A204.1 (cell line): ENCODE measurements around the gene EMILIN1.

ENCODE experiments used
- FAIRE-seq: peaks from 2 replicates; lab custom pipeline; 2012; peaks lifted over from hg19 to GRCh38; lab: Jason Lieb, UNC

EMILIN1 gene

DNA sequence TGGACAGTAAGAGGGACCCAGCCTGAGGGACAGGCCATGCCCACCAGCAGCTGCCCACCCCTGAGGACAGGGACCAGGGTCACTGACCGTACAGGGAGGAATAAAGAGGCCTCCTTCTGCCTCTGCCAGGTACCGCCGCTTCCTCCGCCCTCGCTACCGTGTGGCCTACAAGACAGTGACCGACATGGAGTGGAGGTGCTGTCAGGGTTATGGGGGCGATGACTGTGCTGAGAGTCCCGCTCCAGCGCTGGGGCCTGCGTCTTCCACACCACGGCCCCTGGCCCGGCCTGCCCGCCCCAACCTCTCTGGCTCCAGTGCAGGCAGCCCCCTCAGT is 2.2 kb downstream of the EMILIN1 start:
- FAIRE-seq, result no peak

DNA sequence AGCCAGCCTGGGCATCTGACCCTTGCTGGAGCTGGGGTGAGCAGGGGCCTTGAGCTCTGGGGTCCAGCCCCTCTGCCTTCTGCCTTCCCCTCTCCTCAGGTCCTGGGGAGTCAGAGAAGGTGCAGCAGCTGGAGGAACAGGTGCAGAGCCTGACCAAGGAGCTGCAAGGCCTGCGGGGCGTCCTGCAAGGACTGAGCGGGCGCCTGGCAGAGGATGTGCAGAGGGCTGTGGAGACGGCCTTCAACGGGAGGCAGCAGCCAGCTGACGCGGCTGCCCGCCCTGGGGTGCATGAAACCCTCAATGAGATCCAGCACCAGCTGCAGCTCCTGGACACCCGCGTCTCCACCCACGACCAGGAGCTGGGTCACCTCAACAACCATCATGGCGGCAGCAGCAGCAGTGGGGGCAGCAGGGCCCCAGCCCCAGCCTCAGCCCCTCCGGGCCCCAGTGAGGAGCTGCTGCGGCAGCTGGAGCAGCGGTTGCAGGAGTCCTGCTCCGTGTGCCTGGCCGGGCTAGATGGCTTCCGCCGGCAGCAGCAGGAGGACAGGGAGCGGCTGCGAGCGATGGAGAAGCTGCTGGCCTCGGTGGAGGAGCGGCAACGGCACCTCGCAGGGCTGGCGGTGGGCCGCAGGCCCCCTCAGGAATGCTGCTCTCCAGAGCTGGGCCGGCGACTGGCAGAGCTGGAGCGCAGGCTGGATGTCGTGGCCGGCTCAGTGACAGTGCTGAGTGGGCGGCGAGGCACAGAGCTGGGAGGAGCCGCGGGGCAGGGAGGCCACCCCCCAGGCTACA is 3.8 kb downstream of the EMILIN1 start:
- no peak for FAIRE-seq

DNA sequence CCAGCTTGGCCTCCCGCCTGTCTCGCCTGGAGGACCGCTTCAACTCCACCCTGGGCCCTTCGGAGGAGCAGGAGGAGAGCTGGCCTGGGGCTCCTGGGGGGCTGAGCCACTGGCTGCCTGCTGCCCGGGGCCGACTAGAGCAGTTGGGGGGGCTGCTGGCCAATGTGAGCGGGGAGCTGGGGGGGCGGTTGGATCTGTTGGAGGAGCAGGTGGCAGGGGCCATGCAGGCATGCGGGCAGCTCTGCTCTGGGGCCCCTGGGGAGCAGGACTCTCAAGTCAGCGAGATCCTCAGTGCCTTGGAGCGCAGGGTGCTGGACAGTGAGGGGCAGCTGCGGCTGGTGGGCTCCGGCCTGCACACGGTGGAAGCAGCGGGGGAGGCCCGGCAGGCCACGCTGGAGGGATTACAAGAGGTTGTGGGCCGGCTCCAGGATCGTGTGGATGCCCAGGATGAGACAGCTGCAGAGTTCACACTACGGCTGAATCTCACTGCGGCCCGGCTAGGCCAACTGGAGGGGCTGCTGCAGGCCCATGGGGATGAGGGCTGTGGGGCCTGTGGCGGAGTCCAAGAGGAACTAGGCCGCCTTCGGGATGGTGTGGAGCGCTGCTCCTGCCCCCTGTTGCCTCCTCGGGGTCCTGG is 4.5 kb downstream of the EMILIN1 start:
- no peak for FAIRE-seq

DNA sequence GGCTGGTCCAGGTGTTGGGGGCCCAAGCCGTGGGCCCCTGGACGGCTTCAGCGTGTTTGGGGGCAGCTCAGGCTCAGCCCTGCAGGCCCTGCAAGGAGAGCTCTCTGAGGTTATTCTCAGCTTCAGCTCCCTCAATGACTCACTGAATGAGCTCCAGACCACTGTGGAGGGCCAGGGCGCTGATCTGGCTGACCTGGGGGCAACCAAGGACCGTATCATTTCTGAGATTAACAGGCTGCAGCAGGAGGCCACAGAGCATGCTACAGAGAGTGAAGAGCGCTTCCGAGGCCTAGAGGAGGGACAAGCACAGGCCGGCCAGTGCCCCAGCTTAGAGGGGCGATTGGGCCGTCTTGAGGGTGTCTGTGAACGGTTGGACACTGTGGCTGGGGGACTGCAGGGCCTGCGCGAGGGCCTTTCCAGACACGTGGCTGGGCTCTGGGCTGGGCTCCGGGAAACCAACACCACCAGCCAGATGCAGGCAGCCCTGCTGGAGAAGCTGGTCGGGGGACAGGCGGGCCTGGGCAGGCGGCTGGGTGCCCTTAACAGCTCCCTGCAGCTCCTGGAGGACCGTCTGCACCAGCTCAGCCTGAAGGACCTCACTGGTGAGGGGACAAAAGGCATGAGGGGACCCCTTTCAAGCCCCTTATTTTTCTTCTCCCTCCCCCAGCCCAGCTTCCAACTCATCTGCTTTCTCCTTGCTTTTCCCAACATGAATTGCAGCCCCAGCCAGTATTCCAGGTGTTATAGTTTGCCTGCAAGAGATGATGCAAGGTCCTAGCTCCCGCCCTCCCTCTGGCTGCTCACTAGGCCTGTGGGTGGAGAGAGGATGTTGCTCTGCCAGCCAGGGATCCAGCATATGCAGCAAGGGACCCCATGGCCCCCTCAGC is 5.2 kb downstream of the EMILIN1 start:
- FAIRE-seq, result no peak

DNA sequence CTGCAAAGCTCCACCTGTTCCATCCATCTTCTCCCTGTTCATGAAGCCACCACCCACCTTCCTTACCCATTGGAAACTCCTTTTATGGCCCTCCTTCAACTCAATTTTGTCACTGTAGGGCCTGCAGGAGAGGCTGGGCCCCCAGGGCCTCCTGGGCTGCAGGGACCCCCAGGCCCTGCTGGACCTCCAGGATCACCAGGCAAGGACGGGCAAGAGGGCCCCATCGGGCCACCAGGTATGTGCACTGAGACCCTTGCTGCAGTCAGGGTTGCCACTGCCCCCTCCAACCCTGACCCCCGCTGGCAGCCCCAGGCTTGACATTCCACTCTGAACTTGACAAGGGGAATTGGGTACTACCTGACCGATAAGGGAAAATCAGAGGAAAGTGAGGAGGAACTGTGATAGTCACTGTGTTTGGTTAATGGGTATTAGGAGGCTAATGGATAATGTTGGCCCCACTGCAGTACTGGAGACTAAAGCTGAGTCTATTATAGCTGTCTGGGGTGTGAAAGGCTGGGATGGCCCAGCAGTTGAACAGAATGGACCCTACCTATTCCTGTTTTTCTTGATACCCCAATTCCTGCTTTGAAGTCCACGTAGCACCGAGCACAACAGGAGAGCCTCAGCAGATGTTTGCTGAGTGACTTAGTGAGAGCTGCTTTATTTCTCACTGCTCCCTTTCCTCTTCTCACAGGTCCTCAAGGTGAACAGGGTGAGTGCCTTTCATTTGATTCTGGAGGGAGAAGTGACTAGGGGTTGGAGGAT is 6.1 kb downstream of the EMILIN1 start:
- FAIRE-seq, result no peak

DNA sequence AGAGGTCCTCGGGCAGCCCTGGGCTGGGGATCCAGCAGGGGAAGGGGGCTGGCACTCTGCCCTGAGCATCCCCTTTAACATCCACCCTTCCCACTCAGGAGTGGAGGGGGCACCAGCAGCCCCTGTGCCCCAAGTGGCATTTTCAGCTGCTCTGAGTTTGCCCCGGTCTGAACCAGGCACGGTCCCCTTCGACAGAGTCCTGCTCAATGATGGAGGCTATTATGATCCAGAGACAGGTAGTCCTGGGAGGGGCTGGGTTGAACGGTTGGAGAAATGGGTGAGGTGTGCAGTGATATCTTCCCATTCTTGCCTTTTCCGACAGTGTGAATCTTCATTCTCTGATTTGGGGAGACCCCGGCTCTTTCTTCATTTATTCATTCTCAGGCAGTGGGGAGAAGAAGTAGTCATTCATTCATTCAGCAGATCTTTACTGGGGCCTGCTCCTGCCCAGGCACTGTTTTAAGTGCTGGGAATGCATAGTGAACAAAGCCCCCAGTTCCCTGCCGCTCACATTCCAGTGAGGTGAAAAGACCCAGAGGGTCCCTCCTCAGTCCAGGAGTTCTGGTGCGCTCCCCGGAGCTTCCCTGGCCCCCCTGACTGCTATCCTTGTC is 6.8 kb downstream of the EMILIN1 start:
- no peak for FAIRE-seq

DNA sequence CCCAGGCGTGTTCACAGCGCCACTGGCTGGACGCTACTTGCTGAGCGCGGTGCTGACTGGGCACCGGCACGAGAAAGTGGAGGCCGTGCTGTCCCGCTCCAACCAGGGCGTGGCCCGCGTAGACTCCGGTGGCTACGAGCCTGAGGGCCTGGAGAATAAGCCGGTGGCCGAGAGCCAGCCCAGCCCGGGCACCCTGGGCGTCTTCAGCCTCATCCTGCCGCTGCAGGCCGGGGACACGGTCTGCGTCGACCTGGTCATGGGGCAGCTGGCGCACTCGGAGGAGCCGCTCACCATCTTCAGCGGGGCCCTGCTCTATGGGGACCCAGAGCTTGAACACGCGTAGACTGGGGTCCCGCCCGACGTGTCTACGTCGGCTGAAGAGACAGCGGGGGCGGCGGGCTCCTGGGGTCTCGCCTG is 7.3 kb downstream of the EMILIN1 start:
- FAIRE-seq, result no peak

DNA sequence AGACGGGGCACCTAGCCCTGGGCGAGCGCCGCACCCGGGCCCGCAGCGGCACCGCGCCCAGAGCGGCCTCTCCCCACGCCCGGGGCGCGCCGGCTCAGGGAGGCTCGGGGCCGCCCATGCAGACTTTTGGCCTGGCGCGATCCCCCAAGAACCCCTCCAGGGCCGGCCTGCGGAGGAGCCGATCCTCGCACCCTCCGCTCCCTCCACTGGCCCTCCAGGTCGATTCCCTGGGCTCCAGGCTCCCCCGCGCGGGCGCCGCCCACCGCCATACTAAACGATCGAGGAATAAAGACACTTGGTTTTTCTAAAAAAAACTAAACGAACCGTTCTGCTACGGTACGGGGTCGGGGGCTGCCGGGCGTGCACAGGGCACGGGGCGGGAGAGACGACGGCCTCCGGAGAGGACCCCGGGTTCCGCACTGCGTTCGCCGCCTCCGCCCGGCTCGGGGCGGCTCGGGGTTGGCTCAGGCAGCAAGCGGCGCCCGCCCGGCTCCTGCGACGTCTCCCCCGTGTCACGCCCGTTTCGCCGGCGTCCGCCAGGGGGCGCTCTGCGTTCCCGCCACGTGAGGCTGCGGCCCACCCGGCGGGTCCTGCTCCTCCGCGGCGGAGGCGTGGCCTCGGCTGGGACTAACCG is 7.8 kb downstream of the EMILIN1 start:
- FAIRE-seq, result no peak

DNA sequence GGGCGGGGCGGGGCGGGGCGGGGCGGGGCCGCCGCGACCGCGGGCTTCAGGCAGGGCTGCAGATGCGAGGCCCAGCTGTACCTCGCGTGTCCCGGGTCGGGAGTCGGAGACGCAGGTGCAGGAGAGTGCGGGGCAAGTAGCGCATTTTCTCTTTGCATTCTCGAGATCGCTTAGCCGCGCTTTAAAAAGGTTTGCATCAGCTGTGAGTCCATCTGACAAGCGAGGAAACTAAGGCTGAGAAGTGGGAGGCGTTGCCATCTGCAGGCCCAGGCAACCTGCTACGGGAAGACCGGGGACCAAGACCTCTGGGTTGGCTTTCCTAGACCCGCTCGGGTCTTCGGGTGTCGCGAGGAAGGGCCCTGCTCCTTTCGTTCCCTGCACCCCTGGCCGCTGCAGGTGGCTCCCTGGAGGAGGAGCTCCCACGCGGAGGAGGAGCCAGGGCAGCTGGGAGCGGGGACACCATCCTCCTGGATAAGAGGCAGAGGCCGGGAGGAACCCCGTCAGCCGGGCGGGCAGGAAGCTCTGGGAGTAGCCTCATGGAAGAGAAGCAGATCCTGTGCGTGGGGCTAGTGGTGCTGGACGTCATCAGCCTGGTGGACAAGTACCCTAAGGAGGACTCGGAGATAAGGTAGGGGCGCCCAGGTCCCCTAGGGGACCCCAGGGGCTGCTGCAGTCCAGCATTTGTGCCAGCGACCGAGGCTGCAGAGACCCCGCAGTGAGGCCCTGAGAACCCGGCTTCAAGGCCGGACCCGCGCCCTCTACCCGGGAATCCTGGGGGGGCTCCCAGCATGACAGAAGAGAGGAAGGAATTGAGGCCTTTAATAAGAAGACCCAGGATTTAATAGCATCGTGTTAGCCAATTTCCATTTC is 8.5 kb downstream of the EMILIN1 start, which contains the start of gene KHK:
KHK (plus strand) TSS at position 49 of the 870 bp plus-strand sequence; CDS start at position 537, 488 bp downstream.
- FAIRE-seq, result no peak

DNA sequence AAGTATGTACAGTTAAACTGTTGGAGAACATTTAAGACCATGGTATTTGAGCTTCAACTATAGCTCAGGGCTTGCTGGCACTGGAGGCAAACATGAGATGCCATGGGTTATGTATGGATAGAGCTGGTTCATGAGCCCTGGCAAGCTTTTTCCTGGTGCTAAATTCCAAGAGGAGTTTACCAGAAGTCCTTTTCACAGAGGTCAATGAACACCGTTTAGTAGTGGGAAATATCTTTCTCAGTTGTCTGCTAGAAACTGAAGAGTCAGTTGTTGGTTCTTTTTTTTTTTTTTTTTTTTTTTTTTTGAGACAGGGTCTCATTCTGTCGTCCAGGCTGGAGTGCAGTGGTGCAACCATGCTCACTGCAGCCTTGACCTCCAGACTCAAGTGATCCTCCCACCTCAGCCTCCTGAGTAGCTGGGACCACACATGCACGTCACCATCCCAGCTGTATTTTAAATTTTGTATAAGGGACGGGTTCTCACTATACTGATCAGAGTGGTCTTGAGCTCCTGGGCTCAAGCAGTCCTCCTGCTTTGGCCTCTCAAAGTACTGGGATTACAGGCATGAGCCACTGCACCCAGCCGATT is 9.5 kb downstream of the EMILIN1 start:
- no peak for FAIRE-seq

DNA sequence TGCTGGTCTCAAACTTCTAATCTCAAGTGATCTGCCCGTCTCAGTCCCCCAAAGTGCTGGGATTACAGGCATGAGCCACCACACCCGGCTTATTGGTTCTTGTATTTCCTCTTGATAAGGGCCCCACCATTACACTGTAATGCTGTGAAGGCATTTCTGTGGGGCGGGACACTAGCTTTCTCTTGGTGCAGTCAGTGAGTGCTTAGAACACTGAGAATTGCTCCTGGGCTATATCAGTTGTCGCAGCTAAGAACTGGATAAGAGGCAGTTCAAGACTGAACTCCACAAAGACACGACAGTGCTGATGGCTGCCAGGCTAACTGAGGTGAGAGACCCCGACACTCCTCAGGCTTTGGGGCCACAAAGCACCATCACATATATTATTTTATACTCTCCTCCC is 10.2 kb downstream of the EMILIN1 start:
- FAIRE-seq, result no peak

DNA sequence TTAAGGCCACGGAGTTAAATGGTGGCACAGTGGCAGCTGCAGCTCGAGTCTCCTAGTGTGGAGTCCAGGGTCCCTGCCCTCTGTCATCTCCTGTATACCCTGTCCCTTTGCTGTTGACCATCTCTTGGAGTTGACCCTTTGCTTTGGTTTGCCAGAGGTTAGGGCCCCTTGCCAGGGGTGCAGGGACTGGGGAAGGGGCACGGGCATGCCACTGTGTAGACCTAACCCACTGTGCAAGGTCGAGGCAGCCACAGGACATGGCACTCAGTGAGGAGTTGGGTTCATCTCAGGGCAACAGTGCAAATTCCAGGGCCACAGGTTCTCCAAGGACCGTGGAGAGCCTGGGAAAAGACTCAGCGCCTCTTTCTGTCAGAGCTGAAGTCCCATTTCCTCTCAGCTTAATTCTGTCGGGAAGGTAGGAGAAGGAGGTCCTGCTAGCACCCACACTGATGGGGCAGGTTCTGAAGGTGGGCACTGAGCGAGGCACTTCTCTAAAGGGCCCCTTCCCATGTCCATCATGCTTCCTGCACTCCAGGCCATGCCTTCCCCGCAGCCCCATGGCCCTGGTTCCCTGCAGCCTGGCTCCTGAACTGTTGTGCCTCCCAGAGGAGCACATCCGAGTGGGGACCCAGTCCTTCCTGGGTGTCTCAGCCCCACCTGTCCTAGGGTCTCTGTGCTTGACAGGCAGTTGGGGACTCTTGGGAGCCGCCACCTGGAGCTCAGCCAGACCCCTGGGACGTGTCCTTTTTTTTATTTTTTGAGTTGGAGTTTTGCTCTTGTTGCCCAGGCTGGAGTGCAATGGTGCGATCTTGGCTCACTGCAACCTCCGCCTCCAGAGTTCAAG is 10.9 kb downstream of the EMILIN1 start:
- no peak for FAIRE-seq

DNA sequence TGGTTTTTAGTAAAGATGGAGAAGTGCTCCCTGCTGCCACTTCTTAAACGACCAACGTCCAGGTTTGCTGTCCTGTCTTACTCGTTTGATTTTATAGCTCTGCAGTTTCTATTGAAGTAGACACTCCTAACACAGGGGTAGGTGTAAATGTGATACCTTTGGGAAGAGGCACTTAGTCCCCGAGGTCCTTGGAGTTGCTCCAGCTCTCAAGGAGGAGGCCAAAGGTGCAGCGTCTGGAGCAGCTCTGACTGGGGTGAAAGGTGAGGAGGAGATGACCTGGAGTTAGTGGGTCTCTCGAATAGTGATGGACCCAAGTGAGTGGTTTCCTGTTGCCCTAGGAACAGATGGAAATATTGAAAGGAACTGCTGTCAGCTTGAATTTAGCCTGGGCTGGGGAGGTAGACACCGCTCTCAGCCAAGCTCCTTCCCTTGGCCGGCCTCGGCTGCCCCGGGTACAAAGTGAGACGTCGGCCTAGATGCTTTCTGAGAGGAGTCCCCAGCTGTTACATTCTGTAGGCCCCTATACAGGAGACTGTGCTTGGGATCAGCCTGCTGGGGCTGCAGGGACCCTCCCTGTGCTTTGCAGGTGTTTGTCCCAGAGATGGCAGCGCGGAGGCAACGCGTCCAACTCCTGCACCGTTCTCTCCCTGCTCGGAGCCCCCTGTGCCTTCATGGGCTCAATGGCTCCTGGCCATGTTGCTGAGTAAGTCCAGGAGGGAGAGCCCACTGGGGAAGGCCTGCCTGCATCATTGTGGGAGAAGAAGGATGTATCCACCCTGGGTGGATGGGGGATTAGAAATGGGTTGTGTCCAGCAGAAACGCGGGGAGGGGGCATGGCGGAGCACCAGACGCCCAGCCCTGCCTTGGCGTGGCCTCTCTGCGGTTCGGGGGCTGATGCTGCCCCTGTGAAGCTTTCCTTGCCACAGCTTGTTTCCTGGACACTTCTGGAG is 13.6 kb downstream of the EMILIN1 start:
- FAIRE-seq, result no peak

DNA sequence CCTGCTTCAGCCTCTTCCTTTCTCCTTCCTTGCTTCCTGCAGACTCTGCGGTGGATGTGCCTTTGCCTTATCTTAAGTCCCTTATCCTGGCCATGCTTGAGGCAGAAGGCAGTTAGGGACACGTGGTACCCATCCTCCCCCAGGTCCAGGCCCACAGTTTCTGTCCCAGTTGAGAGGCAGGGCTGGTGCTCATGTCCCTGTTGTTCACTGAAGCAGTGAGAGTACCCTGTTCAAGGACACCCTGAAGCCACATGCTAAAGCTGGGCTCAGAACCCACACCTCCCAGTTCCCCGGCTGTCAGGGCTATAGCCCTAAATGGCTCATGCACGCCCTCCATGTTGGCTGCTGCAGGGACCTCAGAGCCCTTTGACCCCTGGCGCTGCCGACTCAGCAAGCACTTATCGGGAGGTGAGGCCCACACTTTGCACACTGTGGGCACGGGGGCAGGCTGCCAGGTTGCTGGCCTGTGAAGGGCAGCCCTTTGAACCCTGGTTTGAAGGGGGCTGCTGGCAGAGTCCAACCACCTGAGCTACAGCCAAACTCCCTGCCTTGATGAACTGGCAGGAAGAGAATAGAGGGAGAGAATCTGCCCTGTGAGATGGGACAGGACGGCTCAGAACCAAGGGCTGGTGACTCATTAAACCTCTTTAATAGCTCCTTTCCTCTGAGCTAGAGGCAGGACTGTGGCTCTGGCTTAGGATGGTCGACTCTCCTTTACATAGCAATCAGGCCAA is 14.4 kb downstream of the EMILIN1 start:
- FAIRE-seq, result no peak

DNA sequence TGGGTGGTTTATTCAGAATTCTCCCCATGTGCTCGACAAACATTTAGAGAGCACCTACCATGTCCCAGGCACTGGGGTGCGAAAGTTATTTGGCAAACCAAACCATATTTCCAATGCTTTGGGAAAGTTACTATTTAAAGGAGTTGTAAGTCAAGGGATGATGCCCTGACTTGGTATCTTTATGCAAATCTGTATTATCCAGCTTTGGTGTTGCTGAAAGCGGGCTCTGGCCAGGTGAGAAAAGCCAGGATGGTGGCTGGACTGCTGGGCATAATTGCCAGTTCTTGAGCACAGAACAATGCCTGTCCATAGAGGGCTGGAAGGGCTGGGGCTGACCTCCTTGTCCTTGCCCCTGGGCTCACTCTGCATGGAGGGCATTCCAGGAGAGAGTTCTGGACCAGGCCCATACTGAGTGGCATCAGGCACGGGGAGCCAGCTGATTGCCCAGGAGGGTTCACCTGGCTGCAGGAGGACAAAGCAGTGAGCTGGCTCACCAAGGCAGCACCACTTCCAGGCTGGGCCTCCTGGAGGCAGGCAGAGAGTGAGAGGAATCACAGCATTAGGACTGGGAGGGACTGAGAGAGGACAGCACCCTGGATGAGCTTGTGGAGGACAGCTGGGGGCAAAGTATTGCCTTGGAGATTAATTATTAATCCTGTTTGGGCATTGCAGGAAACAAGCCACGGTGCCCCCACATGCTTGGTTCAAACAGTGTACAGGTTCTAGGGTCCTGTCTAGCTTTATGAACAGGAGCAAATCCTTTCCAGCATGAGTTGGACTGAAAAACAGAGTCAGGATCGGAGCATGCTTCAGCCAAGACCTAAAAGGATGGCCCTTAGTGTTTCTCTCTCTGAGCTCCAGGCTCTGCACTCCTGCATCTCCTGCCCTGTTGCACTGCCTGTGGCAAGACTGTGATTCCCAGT is 15.3 kb downstream of the EMILIN1 start:
- FAIRE-seq, result no peak
